ENCODE results near the gene SERPINB1.
"Not testable (repeated sequence)": the region's sequence is repeated elsewhere in the genome, so short reads cannot be mapped to it uniquely, and the experiment has no call there.

SERPINB1 gene

GRCh38 chr6:2841264-2842138 lies at the start of gene SERPINB1:
TSS of gene SERPINB1 (minus strand) at chr6:2841863. CDS start at chr6:2840586, 1,277 bp downstream.
- DNase-seq (ENCODE audit: low spot score), result peak; percentile 82

- DNase-seq (ENCODE audit: low spot score), result no peak
These were observed 49.5 kb upstream of the SERPINB1 start for GRCh38 chr6:2890976-2891767.

DNA sequence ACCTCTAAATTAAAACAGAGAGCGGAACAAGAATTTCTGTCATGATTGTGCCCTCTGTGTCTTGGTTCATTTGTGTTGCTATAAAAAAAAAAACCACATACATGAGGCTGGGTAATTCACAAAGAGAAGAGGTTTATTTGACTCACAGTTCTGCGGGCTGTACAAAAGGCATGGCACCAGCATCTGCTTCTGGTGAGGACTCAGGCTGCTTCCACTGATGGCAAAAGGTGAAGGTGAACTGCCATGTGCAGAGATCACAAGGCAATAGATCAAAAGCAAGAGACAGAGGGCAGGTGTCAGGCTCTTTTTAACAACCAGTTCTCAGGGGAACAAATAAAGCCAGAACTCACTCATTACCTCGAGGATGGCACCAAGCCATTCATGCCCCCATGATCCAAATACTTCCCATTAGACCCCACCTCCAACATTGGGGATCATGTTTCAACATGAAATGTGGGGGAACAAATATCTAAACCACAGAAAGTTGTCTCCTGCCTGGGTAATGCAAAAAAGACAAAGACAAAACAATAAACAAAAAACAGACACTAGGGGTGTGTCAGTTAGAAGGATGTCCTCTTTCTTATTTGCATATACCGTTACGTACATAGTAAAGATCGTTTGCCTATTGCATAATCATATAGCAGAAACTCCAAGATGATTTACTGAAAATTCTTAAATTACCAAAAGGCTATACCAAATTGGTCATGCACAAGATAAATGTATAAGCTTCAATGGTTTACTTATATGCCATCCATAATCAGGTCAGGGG lies 44.5 kb upstream of the SERPINB1 start:
- DNase-seq (ENCODE audit: low spot score), result no peak

- no peak for DNase-seq (ENCODE audit: low spot score)
These were observed 43.1 kb upstream of the SERPINB1 start for GRCh38 chr6:2884804-2885203.

- no peak for DNase-seq (ENCODE audit: low spot score)
These were observed 42.0 kb upstream of the SERPINB1 start for GRCh38 chr6:2883673-2884072.

DNA sequence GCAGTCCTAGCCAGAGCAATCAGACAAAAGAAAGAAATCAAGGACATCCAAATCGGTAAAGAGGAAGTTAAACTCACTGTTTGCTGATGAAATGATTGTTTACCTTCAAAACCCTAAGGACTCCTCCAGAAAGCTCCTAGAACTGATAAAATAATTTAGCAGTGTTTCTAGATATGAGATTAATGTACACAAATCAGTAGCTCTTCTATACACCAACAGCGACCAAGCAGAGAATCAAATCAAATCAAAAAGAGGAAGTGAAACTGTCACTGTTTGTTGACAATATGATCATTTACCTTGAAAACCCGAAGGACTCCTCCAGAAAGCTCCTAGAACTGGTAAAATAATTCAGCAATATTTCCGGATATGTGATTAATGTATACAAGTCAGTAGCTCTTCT lies 39.8 kb upstream of the SERPINB1 start:
- no peak for DNase-seq (ENCODE audit: low spot score)

- DNase-seq (ENCODE audit: low spot score), result not testable (repeated sequence)
These were observed 38.5 kb upstream of the SERPINB1 start for GRCh38 chr6:2880156-2880555.

DNA sequence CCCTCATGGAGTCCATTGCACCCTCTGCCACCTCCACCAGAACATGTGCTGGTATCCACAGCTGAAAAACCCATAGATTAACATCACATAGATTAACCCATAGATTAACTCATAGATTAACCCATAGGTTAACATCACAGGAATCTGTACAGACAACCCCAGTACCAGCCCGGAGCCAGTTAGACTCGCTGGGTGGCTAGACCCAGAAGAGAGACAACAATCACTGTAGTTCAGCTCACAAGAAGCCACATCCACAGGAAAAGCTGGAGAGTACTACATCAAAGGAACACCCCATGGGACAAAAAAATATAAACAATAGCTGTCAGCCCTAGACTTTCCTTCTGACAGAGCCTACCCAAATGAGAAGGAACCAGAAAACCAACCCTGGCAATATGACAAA lies 36.3 kb upstream of the SERPINB1 start:
- no peak for DNase-seq (ENCODE audit: low spot score)

GRCh38 chr6:2877057-2877882 lies 35.6 kb upstream of the SERPINB1 start:
- DNase-seq (ENCODE audit: low spot score), result no peak

DNA sequence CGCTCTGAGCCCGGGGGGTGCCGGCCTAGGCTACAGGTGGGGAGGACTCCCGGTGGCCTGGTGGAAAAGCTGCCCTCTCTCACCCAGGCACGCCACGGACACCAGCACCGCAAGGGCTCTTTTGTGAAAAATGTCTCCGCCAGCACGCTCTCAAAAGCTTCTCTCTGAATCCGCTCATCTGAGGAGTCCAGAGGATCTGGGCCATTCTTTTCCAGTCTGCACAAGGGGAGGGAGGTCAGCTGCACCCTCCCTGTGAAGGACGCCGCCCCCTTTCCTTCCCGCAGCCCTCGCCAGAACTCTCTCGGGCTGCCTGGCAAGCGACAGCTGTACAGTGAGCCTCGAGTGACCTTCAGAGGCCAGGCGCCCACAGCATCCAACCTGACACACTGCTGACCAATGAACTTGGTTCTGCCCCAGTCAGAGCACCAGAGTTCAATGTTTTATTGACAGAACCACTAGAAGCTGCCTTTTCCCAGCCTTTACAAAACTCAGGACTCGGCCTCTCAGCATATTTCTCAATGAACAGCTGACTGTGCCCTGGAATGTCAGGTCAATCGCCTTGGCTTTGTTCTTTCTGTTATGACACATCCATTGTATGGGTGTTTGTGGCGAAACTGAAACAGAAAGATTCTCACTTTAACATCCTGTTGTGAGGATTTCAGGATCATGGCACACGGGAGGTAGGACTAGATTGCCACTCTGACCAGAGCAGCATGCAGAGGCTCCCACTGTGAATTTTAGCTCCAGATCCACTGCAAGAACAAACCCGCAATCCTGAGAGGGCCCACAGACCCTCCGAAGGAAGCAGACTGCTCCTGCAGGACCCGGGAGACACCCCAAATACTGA lies 34.8 kb upstream of the SERPINB1 start:
- no peak for DNase-seq (ENCODE audit: low spot score)

DNA sequence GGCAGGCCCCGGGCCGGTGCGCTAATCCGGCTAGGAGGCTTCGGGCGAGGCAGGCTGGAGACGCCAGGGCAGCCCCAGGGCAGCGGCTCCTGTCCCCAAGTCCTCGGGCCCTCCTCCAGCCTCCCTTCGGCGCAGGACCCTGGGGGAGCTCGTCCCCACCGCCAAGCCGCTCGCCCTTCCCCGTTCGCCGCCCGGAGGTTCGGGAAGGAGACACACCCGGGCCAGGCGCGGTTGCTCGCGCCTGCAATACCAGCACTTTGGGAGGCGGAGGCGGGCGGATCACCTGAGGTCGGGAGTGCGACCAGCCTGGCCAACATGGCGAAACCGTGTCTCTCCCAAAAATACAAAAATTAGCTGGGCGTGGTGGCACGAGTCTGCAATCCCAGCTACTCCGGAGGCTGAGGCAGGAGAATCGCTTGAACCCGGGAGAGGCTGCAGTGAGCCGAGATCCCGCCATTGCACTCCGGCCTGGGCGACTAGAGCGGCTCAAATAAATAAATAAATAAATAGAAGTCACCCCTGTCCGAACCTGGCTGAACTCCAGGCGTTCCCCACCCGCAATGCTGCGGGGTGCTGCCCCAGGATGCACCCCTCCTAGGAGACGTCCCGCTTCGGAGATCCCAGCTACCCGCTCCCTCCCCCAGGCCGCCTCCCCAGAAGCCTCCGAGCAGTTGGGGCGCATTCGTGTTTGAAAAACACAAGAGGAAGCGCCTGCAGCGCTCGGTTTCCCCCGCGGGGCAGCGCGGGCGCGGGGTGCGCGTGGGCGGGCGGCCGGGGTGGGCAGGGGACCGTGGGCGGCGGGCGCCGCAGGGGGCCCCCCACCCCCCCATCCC lies 33.9 kb upstream of the SERPINB1 start:
- no peak for DNase-seq (ENCODE audit: low spot score)

- no peak for DNase-seq (ENCODE audit: low spot score)
These were observed 32.0 kb upstream of the SERPINB1 start for GRCh38 chr6:2873643-2874042.

DNA sequence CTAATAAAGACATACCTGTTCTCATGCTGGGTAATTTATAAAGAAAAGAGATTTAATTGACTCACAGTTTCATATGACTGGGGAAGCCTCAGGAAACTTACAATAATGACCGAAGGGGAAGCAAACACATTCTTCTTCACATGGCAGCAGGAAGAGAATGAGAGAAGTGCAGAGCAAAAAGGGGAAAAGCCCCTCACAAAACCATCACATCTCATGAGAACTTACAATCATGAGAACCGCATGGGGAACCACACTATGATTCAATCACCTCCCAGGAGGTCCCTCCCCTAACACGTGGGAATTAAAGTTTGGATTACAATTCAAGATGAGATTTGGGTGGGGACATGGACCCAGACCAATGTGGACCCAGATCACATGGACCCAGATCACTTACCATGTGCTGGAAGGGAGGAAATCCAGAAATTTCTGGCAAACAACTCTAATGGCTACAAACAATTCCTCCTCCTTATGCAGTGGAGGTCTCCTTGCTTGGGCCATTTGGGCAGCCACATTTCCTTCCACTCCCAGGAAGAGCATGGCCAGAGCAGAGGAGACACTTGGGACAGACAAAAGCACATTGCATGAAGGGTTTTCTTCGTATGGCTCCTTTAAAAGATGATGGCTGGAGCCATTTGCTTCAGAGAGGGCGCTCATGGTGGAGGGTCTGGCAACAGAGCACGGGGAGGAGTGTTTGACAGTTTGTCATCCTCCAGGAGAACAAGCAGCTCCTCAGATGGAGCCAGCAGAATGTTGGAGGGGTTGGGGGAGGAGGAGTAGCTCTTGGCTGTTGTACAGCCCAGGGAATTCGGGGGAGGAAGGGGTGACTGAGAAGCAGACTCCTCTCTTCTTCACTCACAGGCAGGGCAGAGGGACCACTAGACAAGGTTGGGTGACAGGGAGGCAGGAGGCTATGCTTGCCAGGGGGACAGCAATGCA lies 31.0 kb upstream of the SERPINB1 start:
- DNase-seq (ENCODE audit: low spot score), result no peak

DNA sequence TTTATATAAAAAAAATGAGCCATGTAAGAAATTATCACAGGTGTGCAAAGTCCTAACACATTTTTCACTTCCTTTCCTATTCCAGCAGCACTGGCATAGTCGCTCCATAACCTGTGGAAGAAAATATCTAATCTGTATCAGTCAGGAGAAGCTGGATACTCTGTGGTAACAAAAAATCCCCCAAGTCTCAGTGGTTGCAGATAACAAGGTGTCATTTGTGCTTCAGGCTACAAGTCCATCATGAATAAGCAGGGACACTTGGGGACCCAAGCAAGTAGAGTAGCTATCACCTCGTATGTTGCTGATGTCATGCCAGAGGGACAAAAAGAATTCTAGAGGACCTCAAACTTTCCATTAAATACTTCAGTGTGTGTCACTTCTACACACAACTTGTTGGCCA lies 30.3 kb upstream of the SERPINB1 start:
- no peak for DNase-seq (ENCODE audit: low spot score)

- DNase-seq (ENCODE audit: low spot score), result no peak
These were observed 29.4 kb upstream of the SERPINB1 start for GRCh38 chr6:2871102-2871501.

GRCh38 chr6:2870046-2870636 lies 28.5 kb upstream of the SERPINB1 start:
- no peak for DNase-seq (ENCODE audit: low spot score)

GRCh38 chr6:2868637-2869036 lies 27.0 kb upstream of the SERPINB1 start:
- no peak for DNase-seq (ENCODE audit: low spot score)

Measured in hematopoietic multipotent progenitor cell treated with erythropoietin and hydrocortisone succinate and interleukin-3 and kit ligand, for 15 days (in vitro differentiated cells).